ENCODE data around the gene CPA4. TPM values are rescaled to one million over a fixed set of nuclear protein-coding genes. Genes with fewer than 3 reads are reported as not detected.

CPA4 gene
- total RNA-seq, 4 donors from 2014 or later = not detected

DNA sequence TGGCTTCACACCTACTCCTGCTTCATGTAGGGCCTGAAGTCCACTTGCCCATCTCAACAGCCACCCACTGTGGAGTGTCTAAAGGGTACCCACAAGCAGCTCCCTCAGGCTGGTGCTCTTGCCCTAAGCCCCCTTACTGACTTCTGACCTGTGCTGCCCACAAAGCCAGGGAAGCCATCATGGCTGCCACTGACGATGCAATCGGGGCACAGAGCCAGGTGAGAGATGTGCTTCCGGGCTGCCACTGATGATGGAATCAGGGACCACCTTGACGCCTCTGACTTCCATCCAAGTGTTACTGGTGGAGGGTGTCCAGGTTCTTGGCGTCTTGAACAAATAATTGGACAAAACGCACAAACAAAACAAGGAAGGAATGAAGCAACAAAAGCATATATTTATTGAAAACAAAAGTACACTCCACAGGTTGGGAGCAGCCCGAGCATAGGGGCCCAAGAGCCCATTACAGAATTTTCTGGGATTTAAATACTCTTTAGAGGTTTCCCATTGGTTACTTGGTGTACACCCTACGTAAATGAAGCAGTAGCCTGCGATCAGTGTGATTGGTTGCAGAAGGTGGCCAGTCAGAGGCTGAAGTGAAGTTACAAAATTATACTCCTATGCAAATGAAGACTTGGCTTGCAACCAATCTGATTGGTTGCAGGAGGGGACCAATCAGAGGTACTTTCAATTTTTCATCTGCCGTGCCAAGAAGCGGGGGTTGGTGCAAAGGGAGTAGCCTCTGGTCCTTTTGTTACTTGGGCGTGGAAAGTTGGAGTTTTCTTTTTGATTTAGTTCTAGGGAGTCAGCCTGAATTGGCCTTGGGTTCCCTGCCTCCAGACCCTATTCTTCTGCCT is 21.8 kb upstream of the CPA4 start:
- Histone ChIP-seq H3K4me1 (peaks cover 0 to 10% (median under 1%) of the 10 kb centered on the region in 4 donors), H3K4me3 (no peak overlapping the region), H3K27ac (no peak overlapping the region), H3K9me3 (no peaks in the 10 kb centered on the region), H3K27me3 (no peaks in the 10 kb centered on the region), H3K36me3 (no peaks in the 10 kb centered on the region)
- TF ChIP-seq POLR2A (IDR thresholded peaks at IDR 0.05) = no peak
- TF ChIP-seq, protein P1, sequence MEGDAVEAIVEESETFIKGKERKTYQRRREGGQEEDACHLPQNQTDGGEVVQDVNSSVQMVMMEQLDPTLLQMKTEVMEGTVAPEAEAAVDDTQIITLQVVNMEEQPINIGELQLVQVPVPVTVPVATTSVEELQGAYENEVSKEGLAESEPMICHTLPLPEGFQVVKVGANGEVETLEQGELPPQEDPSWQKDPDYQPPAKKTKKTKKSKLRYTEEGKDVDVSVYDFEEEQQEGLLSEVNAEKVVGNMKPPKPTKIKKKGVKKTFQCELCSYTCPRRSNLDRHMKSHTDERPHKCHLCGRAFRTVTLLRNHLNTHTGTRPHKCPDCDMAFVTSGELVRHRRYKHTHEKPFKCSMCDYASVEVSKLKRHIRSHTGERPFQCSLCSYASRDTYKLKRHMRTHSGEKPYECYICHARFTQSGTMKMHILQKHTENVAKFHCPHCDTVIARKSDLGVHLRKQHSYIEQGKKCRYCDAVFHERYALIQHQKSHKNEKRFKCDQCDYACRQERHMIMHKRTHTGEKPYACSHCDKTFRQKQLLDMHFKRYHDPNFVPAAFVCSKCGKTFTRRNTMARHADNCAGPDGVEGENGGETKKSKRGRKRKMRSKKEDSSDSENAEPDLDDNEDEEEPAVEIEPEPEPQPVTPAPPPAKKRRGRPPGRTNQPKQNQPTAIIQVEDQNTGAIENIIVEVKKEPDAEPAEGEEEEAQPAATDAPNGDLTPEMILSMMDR (IDR thresholded peaks at IDR 0.05) = no peak
- no peak for DNase-seq

DNA sequence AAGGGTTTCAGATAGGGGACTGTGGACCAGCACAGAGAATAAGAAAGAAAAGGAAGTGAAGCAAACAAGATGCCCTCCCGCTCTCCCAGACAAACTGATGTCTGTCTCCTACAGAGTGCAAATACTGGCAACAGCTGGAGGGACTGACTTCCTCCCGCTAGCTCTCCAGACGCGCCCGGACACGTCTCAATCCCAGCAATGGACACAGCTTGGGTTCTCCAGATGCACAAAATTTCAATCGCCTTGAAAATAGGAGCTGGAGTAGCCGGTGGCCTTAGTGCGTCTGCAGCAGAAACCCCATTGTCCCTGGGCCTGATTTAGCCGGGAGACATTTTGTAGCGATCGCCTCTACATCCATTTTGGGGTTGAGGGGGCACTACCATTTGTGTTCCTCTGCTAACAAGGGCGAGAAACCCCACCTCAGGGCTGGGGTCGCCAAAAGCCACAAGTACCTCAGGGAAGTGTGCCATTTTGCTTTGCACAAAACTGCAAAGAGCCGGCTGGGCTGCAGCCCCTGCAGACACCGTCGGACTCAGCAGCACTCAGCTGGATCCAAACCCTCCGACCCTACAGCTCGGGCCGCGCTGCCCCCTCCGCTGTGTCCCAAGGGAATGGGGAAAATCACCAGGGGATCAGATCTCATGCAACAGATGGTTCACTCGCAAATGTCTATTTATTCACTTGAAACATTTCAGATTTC is 20.4 kb upstream of the CPA4 start:
- Histone ChIP-seq H3K36me3 (no peaks in the 10 kb centered on the region), H3K4me1 (peaks cover 0 to 10% (median 0%) of the 10 kb centered on the region in 4 donors), H3K27me3 (no peaks in the 10 kb centered on the region), H3K9me3 (no peaks in the 10 kb centered on the region), H3K4me3 (peak overlapping the region in 2 of 4 donors; percentile 5 to 16), H3K27ac (no peak overlapping the region)
- TF ChIP-seq POLR2A (IDR thresholded peaks at IDR 0.05) = no peak
- TF ChIP-seq, protein P1 (IDR thresholded peaks at IDR 0.05) = no peak
- no peak for DNase-seq

DNA sequence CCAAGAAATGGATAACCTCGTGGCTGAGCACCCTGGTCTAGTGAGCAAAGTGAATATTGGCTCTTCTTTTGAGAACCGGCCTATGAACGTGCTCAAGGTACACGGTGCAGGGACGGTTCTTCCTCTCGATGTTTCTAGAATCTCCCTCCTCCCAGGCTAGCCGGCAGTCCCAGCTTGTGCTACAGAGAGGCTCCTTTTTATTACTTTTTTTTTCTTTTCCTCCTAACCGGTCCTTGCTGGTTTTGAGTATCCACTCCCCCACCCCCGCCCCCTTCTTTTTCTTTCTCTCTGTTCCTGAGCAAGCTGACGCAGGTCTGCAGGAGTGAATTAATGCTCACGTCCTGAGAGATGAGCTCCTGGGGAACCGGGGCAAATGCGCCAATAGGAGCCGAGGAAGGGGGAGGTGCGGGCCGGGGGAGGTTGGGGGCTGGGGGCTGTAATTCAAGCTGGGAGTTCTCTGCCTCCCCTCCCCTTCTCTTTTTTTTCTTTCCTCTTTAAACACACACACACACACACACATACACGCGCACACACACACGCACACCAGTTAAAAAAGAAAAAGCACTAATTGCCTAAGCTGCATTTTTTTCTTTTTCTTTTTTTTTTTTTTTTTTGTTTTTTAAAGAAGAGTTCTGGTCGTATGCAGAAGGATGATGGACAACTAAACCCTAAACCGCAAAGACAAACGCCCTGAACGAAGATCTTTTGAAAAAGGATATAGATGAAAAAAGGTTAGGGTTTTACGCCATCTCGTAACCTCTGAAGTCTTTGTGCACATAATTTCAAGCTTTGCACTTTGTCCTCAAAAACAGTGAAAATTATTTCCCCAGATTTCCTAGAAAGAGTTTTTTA is 19.7 kb upstream of the CPA4 start:
- no peak for DNase-seq
- H3K4me1 ChIP-seq = peaks cover 0 to 10% (median 0%) of the 10 kb centered on the region in 4 donors
- H3K4me3 ChIP-seq = peak overlapping the region in 3 of 4 donors; percentile 5 to 18 (median 16)
- peak overlapping the region in 1 of 4 donors; percentile 60 for H3K27ac ChIP-seq
- H3K9me3 ChIP-seq = no peaks in the 10 kb centered on the region
- no peaks in the 10 kb centered on the region for H3K27me3 ChIP-seq
- no peaks in the 10 kb centered on the region for H3K36me3 ChIP-seq
- TF ChIP-seq POLR2A (IDR thresholded peaks at IDR 0.05) = no peak
- TF ChIP-seq, protein P1 (IDR thresholded peaks at IDR 0.05) = no peak

DNA sequence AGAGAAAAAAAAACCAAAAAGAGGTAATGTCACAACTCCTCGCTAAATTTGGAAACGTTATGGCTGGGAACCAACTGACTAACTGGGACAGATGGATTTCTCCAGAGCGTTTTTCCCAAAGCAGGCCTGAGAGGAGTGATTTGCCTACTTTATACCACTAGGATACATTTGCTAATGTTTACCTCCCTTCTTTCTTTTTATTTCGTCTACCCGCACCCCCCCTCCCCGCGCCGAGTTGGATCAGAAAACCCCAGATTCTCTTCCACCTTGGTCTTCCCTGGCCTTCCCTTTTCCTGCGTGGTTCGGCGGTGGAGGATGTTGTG is 19.1 kb upstream of the CPA4 start:
- no peaks in the 10 kb centered on the region for H3K36me3 ChIP-seq
- H3K27me3 ChIP-seq = no peaks in the 10 kb centered on the region
- no peaks in the 10 kb centered on the region for H3K9me3 ChIP-seq
- H3K4me3 ChIP-seq = peak overlapping the region in 1 of 4 donors; percentile 16
- H3K4me1 ChIP-seq = peaks cover 0 to 10% (median 0%) of the 10 kb centered on the region in 4 donors
- DNase-seq = no peak
- peak overlapping the region in 1 of 4 donors; percentile 60 for H3K27ac ChIP-seq
- no peak for TF ChIP-seq POLR2A (IDR thresholded peaks at IDR 0.05)

DNA sequence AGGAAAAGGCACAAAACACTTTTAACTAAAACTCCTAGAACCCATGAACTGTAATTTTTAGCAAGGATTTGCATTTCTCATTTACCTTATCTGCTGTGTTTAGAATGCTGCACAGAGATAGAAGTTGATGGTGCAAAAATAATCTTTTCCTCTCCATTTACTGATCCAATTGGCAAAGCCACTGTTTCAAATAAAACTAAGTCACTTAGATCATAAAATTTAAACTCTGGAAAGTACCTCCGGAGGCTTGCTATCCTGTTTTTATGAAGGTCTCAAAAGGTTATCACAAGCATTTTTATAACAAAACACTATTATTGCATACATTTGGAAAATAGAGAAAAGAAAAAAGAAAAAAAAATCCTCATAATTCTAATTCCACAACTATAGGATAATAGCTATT is 18.7 kb upstream of the CPA4 start:
- Histone ChIP-seq H3K9me3 (no peaks in the 10 kb centered on the region), H3K27me3 (no peaks in the 10 kb centered on the region), H3K4me1 (peaks cover 0 to 10% (median 0%) of the 10 kb centered on the region in 4 donors), H3K36me3 (no peaks in the 10 kb centered on the region), H3K4me3 (no peak overlapping the region), H3K27ac (peak overlapping the region in 1 of 4 donors; percentile 60)
- DNase-seq = no peak
- TF ChIP-seq, protein P1 (IDR thresholded peaks at IDR 0.05) = no peak
- TF ChIP-seq POLR2A (IDR thresholded peaks at IDR 0.05) = no peak

All from Peyer's patch (tissue), 4 donors.